Mammary epithelial cell (primary cell): ENCODE results near the gene MED31.

Experiments used
- EZH2 ChIP-seq: IDR thresholded peaks from 2 replicates; pipeline ENCODE4 v1.6.1; 2012; ENCODE audit warnings: low read length, inconsistent platforms, borderline replicate concordance
- TF ChIP-seq, protein P1 (sequence below), 2 donors: IDR thresholded peaks in 1 of 2; conservative IDR thresholded peaks in 1 of 2; 2 replicates each; pipeline ENCODE4 v1.5.1; 2011 to 2012; ENCODE audit warnings: inconsistent platforms in 2 of 2, low read length in 2 of 2, mild to moderate bottlenecking in 2 of 2, control low read depth in 1 of 2, low read depth in 1 of 2; ENCODE audit not compliant: insufficient read depth in 1 of 2; ENCODE audit errors: extremely low read depth in 1 of 2

DNA sequence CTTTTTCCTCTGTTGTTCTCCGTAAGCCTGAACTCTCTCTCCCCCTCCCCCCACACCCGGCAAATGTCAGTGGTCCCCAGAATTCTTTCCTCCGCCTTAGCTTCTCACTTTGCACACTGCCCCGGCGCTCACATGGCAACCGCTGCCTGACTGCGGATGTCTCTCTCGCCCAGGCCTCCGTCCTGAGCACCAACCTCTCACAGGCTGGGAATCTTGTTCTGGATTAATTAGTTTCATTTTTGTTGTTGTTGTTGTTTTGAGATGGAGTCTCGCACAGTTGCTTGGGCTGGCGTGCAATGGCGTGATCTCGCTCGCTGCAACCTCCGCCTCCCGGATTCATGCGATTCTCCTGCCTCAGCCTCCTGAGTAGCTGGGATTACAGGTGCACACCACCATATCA lies 16.8 kb upstream of the MED31 start:
- TF ChIP-seq, protein P1, sequence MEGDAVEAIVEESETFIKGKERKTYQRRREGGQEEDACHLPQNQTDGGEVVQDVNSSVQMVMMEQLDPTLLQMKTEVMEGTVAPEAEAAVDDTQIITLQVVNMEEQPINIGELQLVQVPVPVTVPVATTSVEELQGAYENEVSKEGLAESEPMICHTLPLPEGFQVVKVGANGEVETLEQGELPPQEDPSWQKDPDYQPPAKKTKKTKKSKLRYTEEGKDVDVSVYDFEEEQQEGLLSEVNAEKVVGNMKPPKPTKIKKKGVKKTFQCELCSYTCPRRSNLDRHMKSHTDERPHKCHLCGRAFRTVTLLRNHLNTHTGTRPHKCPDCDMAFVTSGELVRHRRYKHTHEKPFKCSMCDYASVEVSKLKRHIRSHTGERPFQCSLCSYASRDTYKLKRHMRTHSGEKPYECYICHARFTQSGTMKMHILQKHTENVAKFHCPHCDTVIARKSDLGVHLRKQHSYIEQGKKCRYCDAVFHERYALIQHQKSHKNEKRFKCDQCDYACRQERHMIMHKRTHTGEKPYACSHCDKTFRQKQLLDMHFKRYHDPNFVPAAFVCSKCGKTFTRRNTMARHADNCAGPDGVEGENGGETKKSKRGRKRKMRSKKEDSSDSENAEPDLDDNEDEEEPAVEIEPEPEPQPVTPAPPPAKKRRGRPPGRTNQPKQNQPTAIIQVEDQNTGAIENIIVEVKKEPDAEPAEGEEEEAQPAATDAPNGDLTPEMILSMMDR (conservative IDR thresholded peaks at IDR 0.05 in 1 of 2, IDR thresholded peaks at IDR 0.05 in 1 of 2; ENCODE audit: extremely low read depth in 1 of 2, insufficient read depth in 1 of 2, low read depth in 1 of 2, low read length in 2 of 2) = no peak
- no peak for TF ChIP-seq EZH2
